ENCODE data around the gene KLHL30.

Gene KLHL30

GRCh38 chr2:238151628-238152235 lies 13.3 kb downstream of the KLHL30 start:
- DNase-seq = no peak

- DNase-seq = no peak
Measured at GRCh38 chr2:238152771-238153688, 14.6 kb downstream of the KLHL30 start.

- no peak for DNase-seq
Measured at GRCh38 chr2:238154570-238154969, 16.1 kb downstream of the KLHL30 start.

DNA sequence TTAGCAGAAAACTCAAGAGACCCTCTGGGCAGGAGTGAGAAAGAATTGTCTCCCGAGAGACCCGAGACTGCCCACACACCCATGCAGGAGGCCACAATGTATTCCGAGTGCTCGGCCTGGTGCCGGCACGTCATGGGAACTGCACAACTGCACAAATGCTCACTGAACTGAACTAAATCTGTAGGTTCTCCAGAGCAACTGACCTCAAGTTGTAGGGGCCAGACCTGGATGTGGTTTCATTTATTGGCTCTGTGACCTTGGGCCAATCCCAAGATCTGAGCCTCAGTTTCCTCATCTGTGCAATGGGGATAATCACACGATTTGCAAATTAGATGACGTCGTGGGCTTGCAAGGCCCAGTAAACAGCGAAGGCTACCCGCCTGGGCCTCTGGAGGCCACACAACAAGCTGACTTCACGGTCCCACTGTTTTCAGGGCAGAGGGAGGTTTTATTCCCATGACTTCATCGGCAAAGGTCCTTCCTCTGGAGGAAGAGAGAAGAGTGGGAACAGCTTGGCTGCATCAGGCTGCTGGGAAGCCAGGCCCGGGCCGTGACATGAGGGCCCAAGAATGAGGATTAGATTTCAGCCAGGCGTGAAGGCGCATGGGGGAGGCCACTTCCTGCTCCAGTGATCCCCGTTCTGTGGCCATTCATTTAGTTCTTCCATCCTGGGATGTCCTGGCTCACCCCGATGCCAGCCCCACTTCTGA lies 16.7 kb downstream of the KLHL30 start:
- no peak for DNase-seq

DNA sequence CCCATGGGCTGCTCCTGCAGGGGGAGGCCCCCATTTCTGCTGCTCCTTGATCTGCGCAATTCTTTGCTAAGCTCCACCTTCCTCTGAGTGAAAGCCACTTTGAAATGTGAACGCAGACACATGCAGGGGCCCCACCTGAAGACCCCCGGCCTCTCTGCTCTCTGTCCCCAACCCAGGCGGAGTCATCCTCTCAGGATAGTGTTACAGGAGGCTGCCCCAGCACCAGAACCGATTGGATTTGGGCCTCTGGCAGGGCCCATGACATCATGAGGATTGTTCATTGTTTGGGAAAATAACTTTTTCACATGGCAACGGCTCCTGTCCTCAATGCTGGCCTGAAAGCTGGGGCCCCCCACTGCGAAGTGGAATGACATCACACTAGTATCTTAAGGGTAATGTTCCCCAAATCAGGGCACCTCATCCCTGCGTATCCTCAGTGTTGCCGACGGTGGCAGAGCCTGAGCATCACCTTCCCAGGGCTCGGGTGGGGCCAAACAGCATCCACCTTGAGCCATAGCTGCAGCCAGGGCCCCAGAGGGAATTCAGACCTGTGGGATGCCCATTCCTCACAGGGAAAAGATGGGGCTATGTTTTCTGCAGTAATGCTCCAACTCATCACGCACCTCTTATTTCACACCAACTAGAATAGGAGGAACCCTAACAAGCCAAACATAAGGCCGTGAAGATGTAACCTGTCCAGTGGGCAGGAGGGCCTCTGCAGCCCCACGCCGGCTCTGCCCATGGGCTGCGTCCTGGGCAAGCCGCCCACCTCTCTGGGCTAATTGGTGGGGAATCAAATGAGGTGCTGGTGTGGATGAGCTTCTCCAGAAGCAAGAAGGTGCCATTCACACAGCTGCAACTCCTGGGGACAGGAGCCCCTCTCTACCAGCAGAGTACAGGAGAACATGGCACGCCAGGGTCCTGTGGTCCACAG lies 17.6 kb downstream of the KLHL30 start:
- no peak for DNase-seq

DNA sequence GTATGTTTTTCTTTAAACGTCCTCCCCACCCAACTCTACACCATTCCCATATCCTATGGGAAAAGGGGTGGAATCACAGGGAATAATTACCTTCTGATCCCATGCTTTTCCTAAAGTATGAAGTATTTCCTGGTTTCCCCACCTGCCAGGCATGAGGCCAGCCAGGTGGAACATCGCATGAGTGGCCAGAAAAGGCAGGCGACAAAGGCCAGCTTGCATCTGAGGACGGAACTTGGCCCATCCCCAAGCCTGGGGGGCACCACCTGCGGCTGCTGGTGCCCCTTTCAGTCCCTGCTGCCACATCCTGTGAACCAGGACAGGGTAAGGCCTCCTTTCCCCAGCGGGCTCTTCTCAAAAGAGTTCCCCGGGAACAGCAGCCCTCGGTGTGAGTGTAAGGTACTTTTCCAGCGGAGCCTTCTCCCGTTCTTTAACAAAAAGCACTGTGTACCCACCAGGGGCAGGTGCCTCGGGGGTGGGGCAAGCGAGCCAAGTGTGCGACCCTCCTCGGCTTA lies 19.1 kb downstream of the KLHL30 start:
- DNase-seq = no peak

- DNase-seq = no peak
Measured at GRCh38 chr2:238158018-238158508, 19.6 kb downstream of the KLHL30 start.

GRCh38 chr2:238158509-238159070 lies 20.1 kb downstream of the KLHL30 start, which contains the start of gene ERFE:
Gene ERFE, plus strand, starts transcription at chr2:238158970. Its CDS starts 38 bp downstream, at chr2:238159008.
- no peak for DNase-seq

GRCh38 chr2:238159071-238159539 lies 20.6 kb downstream of the KLHL30 start:
- DNase-seq = no peak

- no peak for DNase-seq
Measured at GRCh38 chr2:238159661-238160205, 21.3 kb downstream of the KLHL30 start.

GRCh38 chr2:238160206-238161129 lies 22.0 kb downstream of the KLHL30 start:
- no peak for DNase-seq

DNA sequence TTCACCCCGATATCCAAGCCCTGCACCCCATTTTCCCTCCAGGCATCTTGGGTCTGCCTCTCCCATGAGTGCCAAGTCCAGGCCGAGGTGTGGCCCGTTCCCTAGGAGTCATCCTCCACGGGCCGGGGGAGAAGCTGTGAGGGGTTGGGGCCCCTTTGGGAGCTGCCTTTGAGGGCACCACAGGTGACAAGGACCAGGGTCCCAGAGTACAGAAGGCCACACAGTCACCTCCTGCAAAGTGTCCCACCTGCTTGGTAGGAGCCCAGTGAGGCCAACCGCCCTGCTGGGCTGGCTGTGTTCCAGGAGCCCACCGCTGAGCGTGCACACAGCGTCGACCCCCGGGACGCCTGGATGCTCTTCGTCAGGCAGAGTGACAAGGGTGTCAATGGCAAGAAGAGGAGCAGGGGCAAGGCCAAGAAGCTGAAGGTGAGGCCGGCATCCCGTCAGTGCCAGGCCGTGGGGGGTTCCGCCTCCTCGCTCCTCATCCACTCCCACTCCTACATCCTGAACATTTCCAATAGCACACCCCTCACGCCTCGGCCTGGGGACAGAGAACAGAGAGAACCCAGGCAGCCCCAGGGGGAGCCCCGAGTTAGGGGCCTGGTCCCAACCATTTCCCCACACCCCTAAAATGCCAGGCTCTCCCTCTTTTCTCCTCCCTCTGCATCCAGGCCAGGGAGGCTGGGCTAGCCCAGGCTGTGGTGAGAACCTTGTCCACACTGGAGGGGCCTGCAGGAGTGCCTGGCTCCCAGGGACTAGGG lies 23.0 kb downstream of the KLHL30 start:
- no peak for DNase-seq

DNA sequence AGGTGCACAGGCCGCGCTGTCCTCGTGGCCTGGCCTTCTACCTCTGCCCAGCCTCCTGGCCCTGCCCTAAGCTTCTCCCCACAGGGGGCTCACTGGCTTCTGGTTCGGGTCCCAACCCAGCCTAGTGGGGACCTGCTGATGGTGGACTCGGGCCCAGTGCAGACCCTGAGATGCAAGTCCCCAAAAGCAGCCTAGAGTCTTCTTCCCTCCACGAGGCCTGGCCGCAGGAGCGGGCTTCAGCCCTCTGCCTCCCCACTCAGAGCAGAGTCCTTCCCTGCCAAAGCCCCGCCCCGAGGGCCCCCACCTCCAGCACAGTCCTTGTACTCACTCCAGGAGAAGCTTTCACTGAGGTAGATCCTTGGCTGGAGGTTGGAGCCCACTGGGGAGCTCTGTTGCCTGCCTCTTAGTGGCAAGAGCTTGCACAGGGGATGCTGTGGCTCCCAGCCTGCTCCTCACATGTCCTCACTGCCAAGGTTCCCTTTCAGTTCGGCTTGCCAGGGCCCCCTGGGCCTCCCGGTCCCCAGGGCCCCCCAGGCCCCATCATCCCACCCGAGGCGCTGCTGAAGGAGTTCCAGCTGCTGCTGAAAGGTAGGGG lies 23.9 kb downstream of the KLHL30 start:
- no peak for DNase-seq

GRCh38 chr2:238162846-238163441 lies 24.5 kb downstream of the KLHL30 start:
- no peak for DNase-seq

- no peak for DNase-seq
Measured at GRCh38 chr2:238163481-238164198, 25.2 kb downstream of the KLHL30 start.

GRCh38 chr2:238164906-238165287 lies 26.4 kb downstream of the KLHL30 start:
- DNase-seq = no peak

DNA sequence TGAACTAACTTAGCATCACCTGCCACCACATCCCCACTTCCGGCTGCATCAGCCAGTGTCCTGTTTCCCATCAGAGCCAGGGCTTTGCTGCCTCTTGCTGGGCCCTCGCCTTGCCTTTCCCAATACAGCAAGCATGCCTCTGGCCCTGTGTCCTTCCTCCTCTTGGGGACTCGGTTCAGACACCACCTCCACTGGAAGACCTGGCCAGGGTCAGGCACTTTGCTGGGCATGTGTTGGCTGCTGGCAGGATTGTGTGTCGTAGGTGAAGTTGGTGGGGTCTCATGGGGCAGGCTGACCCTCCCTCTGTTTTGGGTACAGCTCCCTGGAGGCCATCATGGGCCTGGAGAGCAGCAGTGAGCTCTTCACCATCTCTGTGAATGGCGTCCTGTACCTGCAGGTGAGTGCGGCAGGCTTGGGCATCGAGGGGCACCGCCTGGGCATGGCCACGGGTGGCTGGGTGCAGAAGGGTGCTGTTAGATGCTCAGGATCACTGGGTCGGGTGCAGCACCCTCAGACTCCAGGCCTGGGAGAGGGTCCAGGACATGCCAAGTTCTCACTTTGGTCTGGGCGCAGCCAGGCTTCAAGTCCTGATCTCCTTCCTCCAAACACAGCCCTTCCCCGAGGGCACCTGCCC lies 26.9 kb downstream of the KLHL30 start:
- DNase-seq = no peak
